GM06990 (cell line): ENCODE results near the gene ORM2.

Experiments
- DNase-seq: peaks from one replicate; pipeline ENCODE4 v3.0.0-alpha.2; 2011; ENCODE audit not compliant: insufficient read length; ENCODE audit errors: extremely low read depth
- H3K27me3 ChIP-seq: replicated peaks from 2 replicates; pipeline ENCODE4 v1.6.0; 2011; ENCODE audit warnings: low read length; ENCODE audit not compliant: control insufficient read depth, insufficient read depth
- H3K36me3 ChIP-seq: 2 replicates; pipeline ENCODE4 v1.5.1; 2011; ENCODE audit warnings: low read length; ENCODE audit not compliant: control insufficient read depth, insufficient read depth
- H3K4me3 ChIP-seq: replicated peaks from 2 replicates; pipeline ENCODE4 v1.5.1; 2011; ENCODE audit warnings: low read depth, mild to moderate bottlenecking, control low read depth, low read length
- TF ChIP-seq, protein P1 (sequence below): IDR thresholded peaks from 2 replicates; pipeline ENCODE4 v1.5.1; 2011; ENCODE audit warnings: low read length, control low read depth, mild to moderate bottlenecking, inconsistent platforms; ENCODE audit not compliant: insufficient read depth, poor library complexity, severe bottlenecking

Gene ORM2

DNA sequence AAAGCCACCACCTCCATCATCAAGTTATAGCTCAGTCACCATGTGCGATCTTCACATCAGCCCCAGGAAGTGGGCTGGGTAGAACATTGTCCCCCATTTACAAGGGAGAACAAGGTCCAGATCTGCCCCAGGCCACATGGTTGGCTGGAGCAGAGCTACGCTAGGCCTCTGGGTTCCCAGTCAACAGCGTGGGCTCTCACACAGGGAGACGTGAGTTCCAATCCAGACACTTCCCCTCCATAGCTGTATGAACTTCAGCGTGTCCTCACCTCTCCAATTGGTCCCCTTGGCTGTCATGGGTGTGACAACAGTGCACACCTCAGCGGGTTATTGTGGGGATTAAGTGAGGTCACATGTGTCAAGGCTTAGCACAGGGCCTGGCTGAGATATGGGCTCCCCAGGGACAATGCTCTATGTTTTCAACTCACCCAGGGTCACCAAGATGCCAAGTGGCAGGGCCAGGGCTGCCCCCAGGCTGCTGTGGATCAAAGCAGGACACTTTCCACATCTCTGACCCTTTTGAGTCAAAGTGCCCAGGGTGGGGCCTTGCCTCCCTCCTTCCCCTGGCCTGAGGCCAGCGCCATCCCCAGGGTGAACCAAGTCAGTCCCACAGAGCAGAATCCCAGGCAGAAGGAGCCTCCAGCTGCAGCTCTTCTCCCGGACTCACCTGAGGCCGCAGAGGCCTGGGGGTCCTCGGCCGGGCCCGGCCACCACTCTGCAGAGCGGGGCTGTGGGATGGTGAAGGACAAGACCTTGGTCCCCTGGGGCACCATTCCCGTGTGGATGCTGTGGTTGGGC is 38.3 kb downstream of the ORM2 start:
- TF ChIP-seq, protein P1, sequence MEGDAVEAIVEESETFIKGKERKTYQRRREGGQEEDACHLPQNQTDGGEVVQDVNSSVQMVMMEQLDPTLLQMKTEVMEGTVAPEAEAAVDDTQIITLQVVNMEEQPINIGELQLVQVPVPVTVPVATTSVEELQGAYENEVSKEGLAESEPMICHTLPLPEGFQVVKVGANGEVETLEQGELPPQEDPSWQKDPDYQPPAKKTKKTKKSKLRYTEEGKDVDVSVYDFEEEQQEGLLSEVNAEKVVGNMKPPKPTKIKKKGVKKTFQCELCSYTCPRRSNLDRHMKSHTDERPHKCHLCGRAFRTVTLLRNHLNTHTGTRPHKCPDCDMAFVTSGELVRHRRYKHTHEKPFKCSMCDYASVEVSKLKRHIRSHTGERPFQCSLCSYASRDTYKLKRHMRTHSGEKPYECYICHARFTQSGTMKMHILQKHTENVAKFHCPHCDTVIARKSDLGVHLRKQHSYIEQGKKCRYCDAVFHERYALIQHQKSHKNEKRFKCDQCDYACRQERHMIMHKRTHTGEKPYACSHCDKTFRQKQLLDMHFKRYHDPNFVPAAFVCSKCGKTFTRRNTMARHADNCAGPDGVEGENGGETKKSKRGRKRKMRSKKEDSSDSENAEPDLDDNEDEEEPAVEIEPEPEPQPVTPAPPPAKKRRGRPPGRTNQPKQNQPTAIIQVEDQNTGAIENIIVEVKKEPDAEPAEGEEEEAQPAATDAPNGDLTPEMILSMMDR = no peak
- Histone ChIP-seq H3K36me3 (peaks cover 52% of the 10 kb centered on the region), H3K4me3 (no peak overlapping the region), H3K27me3 (no peaks in the 10 kb centered on the region)
- DNase-seq = no peak

GRCh38 chr9:114369216-114370130 is 39.8 kb downstream of the ORM2 start:
- DNase-seq = no peak
- Histone ChIP-seq H3K36me3 (peaks cover 49% of the 10 kb centered on the region), H3K27me3 (no peaks in the 10 kb centered on the region), H3K4me3 (no peak overlapping the region)
- TF ChIP-seq, protein P1 = no peak

DNA sequence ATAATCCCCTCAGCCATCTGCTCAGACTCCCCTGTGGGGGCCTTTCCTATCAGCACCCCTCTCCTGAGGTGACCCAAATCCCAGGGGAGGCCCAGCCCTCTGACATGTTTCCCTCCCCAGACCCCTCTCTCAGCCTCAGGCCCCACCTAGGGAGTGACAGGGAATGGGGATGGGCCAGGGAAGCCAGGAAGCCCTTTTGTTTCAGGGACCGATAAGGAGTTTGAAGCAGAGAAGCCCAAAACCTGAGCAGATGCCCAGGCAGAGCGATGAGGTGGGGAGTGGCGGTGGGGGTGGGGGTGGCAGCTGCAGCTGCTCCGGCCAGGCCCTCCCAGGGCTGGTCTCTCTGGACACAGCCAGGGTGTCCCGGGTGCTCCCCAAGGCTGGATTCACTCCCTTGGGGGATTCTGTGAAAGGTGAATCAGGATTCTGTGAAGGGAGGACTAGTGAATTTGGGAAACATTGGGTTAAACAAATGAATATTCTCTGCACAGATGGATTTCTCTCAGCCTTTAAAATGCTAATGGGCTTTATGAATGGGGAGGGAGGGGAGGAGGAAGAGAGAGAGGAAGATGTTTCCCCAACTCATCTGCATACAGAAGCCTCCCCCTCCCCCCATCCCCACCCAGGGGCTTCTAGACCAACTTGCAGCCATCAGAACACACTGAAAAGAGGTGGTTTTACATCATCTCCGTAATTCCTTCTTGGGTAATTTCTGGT is 40.7 kb downstream of the ORM2 start:
- TF ChIP-seq, protein P1 = no peak
- peaks cover 47% of the 10 kb centered on the region for H3K36me3 ChIP-seq
- no peaks in the 10 kb centered on the region for H3K27me3 ChIP-seq
- DNase-seq = no peak
- H3K4me3 ChIP-seq = no peak overlapping the region

DNA sequence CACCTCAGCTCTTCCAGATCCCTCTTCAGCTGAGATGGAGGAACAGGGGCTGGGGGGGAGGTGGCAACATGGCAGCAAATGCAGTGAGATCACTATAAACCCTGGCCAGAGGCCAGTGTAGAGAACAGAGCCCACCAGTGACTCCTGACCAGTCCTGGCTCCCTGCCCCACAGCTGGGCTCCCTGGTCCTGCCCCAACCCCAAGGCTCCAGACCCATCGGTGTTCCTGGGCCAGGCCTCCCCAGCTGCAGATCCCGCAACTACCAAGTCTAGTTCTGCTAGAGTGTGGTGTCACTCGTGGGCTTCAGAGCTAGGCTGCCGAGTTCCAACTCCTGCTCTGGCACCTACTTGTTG is 41.3 kb downstream of the ORM2 start:
- Histone ChIP-seq H3K36me3 (peaks cover 47% of the 10 kb centered on the region), H3K27me3 (no peaks in the 10 kb centered on the region), H3K4me3 (no peak overlapping the region)
- TF ChIP-seq, protein P1 = no peak
- DNase-seq = no peak

DNA sequence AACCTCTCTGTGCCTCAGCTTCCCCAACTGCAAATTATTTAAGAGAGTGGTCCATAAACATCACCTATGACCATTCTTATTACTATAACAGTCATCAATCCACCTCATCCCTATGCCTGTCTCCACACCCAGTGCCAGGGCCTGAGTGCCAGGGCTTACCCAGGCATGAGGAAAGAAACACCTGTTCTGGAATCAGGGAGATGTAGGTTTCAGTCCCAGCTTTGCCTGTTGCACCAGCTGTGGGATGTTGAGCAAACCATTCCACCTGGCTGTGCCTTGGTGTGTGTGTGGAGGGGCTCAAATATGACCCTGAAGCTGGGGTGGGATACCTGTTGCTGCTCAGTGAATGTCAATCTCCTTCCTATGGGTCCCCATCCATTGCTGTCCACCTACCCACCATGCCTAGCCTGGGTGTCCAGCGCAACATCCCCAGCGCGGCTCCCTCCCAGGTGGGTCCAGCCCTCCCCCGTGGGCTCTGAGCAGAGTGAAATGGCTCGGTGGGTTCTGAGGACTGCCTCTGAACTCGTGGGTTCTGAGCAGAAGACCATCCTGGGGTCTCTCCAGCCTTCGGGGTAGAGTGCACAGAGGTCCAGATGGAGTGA is 41.8 kb downstream of the ORM2 start:
- Histone ChIP-seq H3K4me3 (no peak overlapping the region; the same call in 1 of the 2 replicates), H3K36me3 (peaks cover 49% of the 10 kb centered on the region)

More for the DNA sequence above, 41.8 kb downstream of the ORM2 start:
- TF ChIP-seq, protein P1 = no peak
- H3K27me3 ChIP-seq = no peaks in the 10 kb centered on the region
- DNase-seq = no peak
